ENCODE data around the gene SOX6. TPM values are rescaled to one million over a fixed set of nuclear protein-coding genes. Genes with fewer than 3 reads are reported as not detected.

SOX6 gene
- total RNA-seq, 1 experiment from 2014 or later = not detected

GRCh38 chr11:16261836-16262644, 94.3 kb downstream of the SOX6 start:
- no peak for DNase-seq

More at GRCh38 chr11:16261836-16262644, 94.3 kb downstream of the SOX6 start:
- Histone ChIP-seq H3K4me2 (ENCODE audit: insufficient read depth, insufficient read length, low read length) (no peak overlapping the region), H3K79me2 (ENCODE audit: insufficient read depth, low read length) (no peaks in the 10 kb centered on the region), H3K79me1 (ENCODE audit: insufficient read depth, low read depth, low read length, poor library complexity, severe bottlenecking) (no peaks in the 10 kb centered on the region), H3K18ac (ENCODE audit: insufficient read length, low read depth, low read length) (no peak overlapping the region), H2AK5ac (ENCODE audit: insufficient read length, low read length) (no peak overlapping the region), H4K20me1 (ENCODE audit: control insufficient read depth, insufficient read depth, insufficient read length) (no peaks in the 10 kb centered on the region), H3K4ac (ENCODE audit: low read depth, low read length) (no peak overlapping the region), H2BK5ac (ENCODE audit: insufficient read length, low read length) (no peak overlapping the region), H3T11ph (ENCODE audit: low read length) (no peak overlapping the region), H3K14ac (ENCODE audit: insufficient read depth, low read length) (no peak overlapping the region), H2BK20ac (ENCODE audit: low read depth, low read length, poor library complexity, severe bottlenecking) (no peak overlapping the region), H3K9me3 (ENCODE audit: control insufficient read depth, low read depth, low read length) (no peaks in the 10 kb centered on the region), H4K5ac (ENCODE audit: insufficient read length, low read depth, low read length) (no peak overlapping the region), H2BK12ac (ENCODE audit: insufficient read length, low read depth, low read length) (no peak overlapping the region), H2AFZ (ENCODE audit: low read length) (no peak overlapping the region), H3K9ac (ENCODE audit: extremely low read depth, insufficient read length, low read length) (no peak overlapping the region), H2BK120ac (ENCODE audit: low read depth, low read length, poor library complexity, severe bottlenecking) (no peak overlapping the region), H3K56ac (ENCODE audit: insufficient read length, low read depth, low read length) (no peak overlapping the region), H3K4me1 (ENCODE audit: insufficient read depth, low read length) (no peaks in the 10 kb centered on the region), H4K8ac (replicated peaks; ENCODE audit: insufficient read length, low read depth, low read length) (no peak overlapping the region), H2BK15ac (ENCODE audit: low read depth, low read length) (no peak overlapping the region), H3K23ac (ENCODE audit: insufficient read length, low read depth, low read length) (no peak overlapping the region), H3K23me2 (ENCODE audit: insufficient read length, low read depth, low read length, poor library complexity, severe bottlenecking) (no peaks in the 10 kb centered on the region), H3K27me3 (ENCODE audit: insufficient read depth, low read length) (no peaks in the 10 kb centered on the region), H3K27ac (ENCODE audit: insufficient read length, low read depth, low read length) (no peak overlapping the region), H4K91ac (ENCODE audit: insufficient read length, low read depth, low read length) (no peak overlapping the region)
- Mint-ChIP-seq H3K27ac (no peak overlapping the region), H3K4me3 (no peak overlapping the region), H3K36me3 (ENCODE audit: insufficient read depth in 1 of 3, low read depth in 3 of 3) (no peaks in the 10 kb centered on the region), H3K4me1 (no peaks in the 10 kb centered on the region), H3K27me3 (ENCODE audit: low read depth) (peaks cover 2% of the 10 kb centered on the region), H3K9me3 (peaks cover 0 to 2% of the 10 kb centered on the region in 2 experiments; a peak in 2 of 5 replicates)
- TF ChIP-seq CTCF (conservative IDR thresholded peaks at IDR 0.05) = no peak
- whole genome bisulfite sequencing (ENCODE audit: extremely low coverage, insufficient read length, low lambda C conversion rate) = no CpG with 5 or more reads among the region's 3 CpGs
